ENCODE data around the gene MAP2K3.
"Not testable (repeated sequence)": the region's sequence is repeated elsewhere in the genome, so short reads cannot be mapped to it uniquely, and the experiment has no call there.

MAP2K3 gene

GRCh38 chr17:21339011-21339410 lies 54.5 kb downstream of the MAP2K3 start:
- no peak for DNase-seq

DNA sequence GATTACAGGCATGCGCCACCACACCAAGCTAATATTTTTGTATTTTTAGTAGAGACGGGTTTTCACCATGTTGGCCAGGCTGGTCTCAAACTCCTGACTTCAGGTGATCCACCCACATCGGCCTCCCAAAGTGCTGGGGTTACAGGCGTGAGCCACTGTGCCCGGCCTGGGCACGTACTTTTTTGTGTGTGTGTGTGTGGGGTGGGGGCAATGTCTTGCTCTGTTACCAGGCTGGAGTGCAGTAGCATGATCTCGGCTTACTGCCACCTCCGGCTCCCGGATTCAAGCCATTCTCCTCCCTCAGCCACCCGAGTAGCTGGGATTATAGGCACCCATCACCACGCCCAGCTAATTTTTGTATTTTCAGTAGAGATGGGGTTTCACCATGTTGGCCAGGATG lies 55.1 kb downstream of the MAP2K3 start:
- not testable (repeated sequence) for DNase-seq

- not testable (repeated sequence) for DNase-seq
These were observed 55.9 kb downstream of the MAP2K3 start for GRCh38 chr17:21340407-21340806.

DNA sequence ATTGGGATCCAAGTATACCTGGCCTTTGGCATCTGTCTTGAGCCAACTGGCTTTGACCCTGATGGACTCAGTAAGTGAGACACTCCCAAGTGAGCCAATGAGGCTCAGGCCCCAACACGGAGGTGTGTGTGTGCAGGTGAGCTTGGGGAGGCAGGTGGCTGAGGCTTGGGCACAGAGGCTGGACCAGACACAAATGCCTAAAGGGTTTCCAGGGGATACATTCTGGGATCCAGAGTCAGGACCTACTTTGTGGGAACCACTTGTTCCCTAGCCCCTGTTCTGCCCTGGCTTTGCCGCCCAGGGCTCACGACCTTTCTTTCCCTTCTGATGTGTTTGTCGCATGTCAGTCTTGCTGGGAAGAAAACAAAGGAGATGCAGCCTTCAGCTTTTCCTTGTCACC lies 56.8 kb downstream of the MAP2K3 start:
- not testable (repeated sequence) for DNase-seq

DNA sequence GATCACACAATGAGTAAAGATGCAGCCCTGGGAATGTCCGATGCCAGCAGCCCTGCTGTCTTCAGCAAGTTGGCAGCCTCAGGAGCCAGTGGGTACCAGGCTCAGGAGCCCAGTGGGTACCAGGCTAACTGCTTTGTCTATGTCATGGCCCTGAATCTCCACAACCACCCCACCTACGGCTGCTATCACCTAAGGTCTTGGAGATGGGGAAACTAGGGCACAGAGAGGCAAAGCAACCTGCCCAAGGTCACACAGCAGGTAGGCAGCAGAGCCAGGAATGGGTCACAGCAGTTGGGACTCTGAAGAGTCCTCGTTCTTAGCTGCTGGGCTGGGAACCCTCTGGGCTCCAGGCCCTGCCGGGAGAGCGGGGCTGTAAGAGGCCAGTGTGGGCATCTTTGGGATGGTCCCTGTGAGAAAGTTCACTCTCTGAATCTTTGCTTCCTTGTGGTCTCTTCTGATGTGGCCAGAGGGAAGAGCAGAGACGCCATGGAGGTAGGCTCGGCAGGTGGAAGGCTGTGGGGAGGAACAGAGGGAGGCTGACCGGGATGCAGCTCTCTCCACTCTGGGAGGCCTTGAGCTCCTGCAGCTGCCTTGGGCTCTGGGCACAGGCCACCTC lies 57.5 kb downstream of the MAP2K3 start:
- not testable (repeated sequence) for DNase-seq

- not testable (repeated sequence) for DNase-seq
These were observed 58.8 kb downstream of the MAP2K3 start for GRCh38 chr17:21343061-21343949.

DNA sequence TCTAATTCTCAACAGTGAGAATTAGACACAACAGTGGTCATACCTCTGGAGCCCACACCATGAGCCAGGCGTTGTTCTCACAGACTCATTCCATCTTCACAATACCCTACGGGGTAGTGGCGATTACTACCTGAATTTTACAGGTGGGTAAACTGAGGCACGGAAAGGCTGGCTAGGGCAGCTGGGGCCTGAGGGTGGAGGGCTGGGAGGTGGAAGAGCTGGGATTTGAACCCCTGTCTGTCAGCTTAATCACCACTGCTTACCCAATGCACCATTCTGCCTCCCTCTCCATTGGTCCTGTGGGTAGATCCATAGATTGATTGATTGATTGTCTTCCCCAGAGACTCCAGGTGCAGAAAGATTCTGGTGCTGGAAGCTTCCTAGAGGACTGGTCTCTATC lies 60.3 kb downstream of the MAP2K3 start:
- DNase-seq, result not testable (repeated sequence)

GRCh38 chr17:21345236-21345635 lies 60.7 kb downstream of the MAP2K3 start:
- DNase-seq, result no peak

DNA sequence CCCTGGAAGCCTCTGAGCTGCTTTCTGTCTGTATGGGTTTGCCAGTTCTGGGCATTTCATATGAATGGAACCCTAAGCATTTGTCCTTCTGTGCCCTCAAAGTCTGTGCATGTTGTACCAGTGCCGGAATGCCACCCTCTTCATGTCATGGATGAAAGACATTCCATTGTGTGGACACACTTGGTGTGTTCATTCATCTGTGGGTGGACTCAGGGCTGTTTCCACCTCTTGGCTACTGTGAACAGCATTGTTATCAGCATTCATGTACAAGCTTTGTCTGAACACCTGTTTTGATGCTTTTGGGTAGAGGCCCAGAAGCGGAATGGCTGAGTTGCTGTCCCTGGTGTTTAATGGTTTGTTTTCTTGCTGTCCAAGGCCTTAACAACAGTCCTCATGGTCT lies 61.6 kb downstream of the MAP2K3 start:
- not testable (repeated sequence) for DNase-seq

GRCh38 chr17:21346651-21347250 lies 62.2 kb downstream of the MAP2K3 start:
- DNase-seq, result not testable (repeated sequence)

- DNase-seq, result not testable (repeated sequence)
These were observed 63.1 kb downstream of the MAP2K3 start for GRCh38 chr17:21347660-21348059.

GRCh38 chr17:21348081-21348925 lies 63.8 kb downstream of the MAP2K3 start:
- DNase-seq, result not testable (repeated sequence)

- DNase-seq, result not testable (repeated sequence)
These were observed 64.4 kb downstream of the MAP2K3 start for GRCh38 chr17:21348926-21349261.

GRCh38 chr17:21349358-21350050 lies 65.0 kb downstream of the MAP2K3 start:
- DNase-seq, result not testable (repeated sequence)

- DNase-seq, result not testable (repeated sequence)
These were observed 66.0 kb downstream of the MAP2K3 start for GRCh38 chr17:21350495-21350894.

DNA sequence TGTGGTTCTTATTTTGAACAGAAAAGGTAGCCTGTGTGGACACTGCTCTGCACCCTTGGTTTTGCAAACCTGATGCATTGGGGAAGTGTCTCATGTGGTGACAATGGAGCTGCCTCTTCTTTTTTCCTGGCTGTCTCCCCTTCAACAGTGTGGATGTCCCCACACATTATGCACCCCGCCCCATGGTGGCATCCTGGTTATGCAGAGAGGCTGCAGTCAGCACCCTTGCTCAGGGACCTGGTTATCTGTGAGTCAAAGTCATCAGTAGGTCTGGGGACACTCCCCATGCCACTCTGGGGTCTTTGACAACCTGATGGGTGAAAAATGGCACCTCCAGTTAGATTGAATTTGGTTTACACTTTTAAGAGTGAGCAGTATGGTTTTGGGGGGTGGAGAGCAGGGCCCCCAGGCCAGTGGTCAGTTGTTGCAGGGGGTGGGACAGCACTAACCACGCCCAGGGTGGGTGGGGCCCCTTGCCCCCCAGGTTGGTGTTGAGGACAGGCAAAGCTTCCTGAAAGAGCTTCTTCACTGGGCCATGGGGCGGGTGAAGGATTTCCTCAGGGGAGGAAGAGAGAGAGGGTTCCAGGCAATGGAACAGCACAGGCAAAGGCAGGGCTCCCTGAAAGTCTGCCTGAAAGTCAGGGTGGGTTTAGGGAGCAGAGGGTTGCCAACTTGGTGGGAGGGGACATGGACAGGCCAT lies 67.0 kb downstream of the MAP2K3 start:
- DNase-seq, result no peak

- DNase-seq, result no peak
These were observed 67.9 kb downstream of the MAP2K3 start for GRCh38 chr17:21352221-21352980.

- no peak for DNase-seq
These were observed 68.4 kb downstream of the MAP2K3 start for GRCh38 chr17:21352981-21353265.

GRCh38 chr17:21353326-21354010 lies 69.0 kb downstream of the MAP2K3 start:
- no peak for DNase-seq

DNA sequence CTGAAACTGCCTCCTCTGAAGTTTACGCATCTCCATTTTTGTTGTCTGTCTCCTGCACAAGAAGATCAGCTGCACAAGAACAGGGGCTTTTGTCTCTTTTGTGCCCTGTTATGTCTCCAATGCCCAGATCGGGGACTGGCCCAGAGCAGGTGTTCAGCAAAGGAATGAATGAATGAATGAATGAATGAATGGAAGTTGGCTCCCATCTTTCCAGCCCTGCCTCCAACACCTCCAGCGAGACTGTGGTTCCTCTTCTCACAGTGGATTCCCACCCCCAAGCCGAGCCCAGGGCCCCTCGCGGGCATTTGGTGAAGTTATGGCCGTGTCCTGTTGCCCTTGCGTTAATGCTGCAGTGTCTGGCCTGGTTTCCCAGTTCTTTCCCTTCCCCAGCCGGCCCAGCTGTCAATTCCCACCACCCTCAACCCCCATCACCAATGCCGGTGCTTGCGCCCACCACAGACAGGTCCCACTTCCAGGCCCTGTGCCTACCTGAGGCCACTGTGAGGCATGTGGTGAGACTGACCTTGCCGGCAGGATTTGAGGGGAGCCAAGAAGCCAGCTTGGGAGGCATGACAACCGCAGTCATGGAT lies 70.4 kb downstream of the MAP2K3 start:
- DNase-seq, result no peak

All from GOT3 (cell line).